Esophagus (tissue), 2 donors: ENCODE measurements around the gene CIC. TPM values are rescaled to one million over a fixed set of nuclear protein-coding genes. Genes with fewer than 3 reads are reported as not detected.

Experiments used
- H3K27ac ChIP-seq, 2 donors: one replicate each; pipeline ENCODE4 v1.5.1; 2013; ENCODE audit warnings: low read depth in 2 of 2, mild to moderate bottlenecking in 2 of 2, inconsistent platforms in 1 of 2, low read length in 1 of 2, moderate library complexity in 1 of 2
- H3K27me3 ChIP-seq, 2 donors: one replicate each; pipeline ENCODE4 v1.6.1; 2013; ENCODE audit warnings: low read length in 2 of 2, control low read depth in 1 of 2, mild to moderate bottlenecking in 1 of 2; ENCODE audit not compliant: insufficient read depth in 2 of 2, control insufficient read depth in 1 of 2
- H3K36me3 ChIP-seq, 2 donors: one replicate each; pipeline ENCODE4 v1.6.1; 2013; ENCODE audit warnings: low read length in 1 of 2; ENCODE audit not compliant: control insufficient read depth in 2 of 2, insufficient read depth in 2 of 2
- H3K4me1 ChIP-seq, 2 donors: one replicate each; pipeline ENCODE4 v1.6.1; 2013; ENCODE audit warnings: low read length in 1 of 2; ENCODE audit not compliant: control insufficient read depth in 2 of 2, insufficient read depth in 2 of 2
- H3K4me3 ChIP-seq, 2 donors: one replicate each; pipeline ENCODE4 v1.5.1; 2013; ENCODE audit warnings: low read length in 2 of 2, mild to moderate bottlenecking in 2 of 2, low read depth in 1 of 2, moderate library complexity in 1 of 2
- H3K9me3 ChIP-seq, 2 donors: one replicate each; pipeline ENCODE4 v1.6.1; 2013; ENCODE audit warnings: mild to moderate bottlenecking in 2 of 2, low read depth in 1 of 2, low read length in 1 of 2, moderate library complexity in 1 of 2; ENCODE audit not compliant: control insufficient read depth in 2 of 2, insufficient read depth in 1 of 2
- WGBS, 2 donors: extraction: QIAGEN DNeasy Blood & Tissue Kit; methylation state at CpG; one replicate each; pipeline ENCODE4 v1.1.7; 2013; 5-methylcytosine and 5-hydroxymethylcytosine counted together
- polyA plus RNA-seq, 2 donors: library from polyadenylated mRNA; stranded (reverse); fragments of 200-250 nt; gene quantifications; one replicate each; pipeline ENCODE4 v1.2.3, GENCODE V29; 2013
- donor health status: healthy with polysubstance abuse.
- donor health status: Bipolar disorder and iron deficiency.

CIC gene
- polyA plus RNA-seq, 2 donors = 20.6 to 35.2 TPM

DNA sequence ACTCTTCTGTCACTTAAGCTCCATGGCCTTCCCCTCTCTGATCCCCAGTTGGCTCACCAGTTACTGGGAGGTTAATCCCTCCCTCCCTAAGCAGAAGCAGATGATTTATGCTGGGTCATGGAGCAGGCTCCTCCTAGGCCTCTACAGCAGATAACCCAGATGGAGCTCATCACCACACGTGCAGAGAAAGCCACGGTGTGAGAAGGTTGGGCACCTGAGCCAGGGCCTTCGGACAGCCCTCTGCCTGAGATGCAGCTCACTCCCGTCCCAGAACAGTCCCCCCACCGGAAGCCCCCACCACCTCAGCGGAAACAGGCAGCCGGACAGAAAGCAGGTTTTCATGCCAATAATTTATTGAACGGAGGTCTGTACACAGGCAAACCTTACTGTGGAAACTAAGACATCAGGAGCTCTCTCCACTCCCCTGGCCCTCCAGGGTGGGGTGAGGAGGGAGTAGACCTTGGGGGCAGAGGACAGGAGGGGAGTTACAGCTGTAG, 39.1 kb upstream of the CIC start:
- no peak overlapping the region for H3K27ac ChIP-seq
- no peaks in the 10 kb centered on the region for H3K9me3 ChIP-seq
- peaks cover 0 to 4% of the 10 kb centered on the region in 2 donors for H3K4me1 ChIP-seq
- no peak overlapping the region for H3K4me3 ChIP-seq
- H3K27me3 ChIP-seq = no peaks in the 10 kb centered on the region
- peaks cover 36 to 61% of the 10 kb centered on the region in 2 donors for H3K36me3 ChIP-seq
- 49 to 53% methylated on average over 8 of the region's 8 CpGs for WGBS, 2 donors

DNA sequence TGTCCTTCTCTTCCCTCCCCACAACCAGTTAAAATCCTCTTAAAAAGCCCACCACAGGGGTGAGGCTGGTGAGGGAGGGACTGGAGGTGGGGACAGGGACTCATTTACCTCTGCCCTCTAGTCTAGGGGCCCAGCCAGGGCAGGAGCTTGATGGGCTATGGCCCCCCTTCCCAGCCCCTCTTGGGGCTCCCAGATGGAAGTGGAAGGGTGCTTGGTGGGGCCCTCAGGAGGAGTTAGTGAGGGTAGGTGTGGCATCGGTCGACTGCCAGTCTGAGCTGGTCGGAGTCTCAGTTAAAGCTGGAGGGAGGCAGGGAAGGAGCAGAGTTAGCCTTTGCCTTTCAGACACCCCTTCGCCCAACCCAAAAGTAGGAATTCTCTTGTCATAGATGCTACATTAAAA, 38.5 kb upstream of the CIC start:
- no peak overlapping the region for H3K27ac ChIP-seq
- 74 to 75% methylated on average over 4 of the region's 4 CpGs for WGBS, 2 donors
- H3K4me1 ChIP-seq = peaks cover 0 to 4% of the 10 kb centered on the region in 2 donors
- no peaks in the 10 kb centered on the region for H3K9me3 ChIP-seq
- no peaks in the 10 kb centered on the region for H3K27me3 ChIP-seq
- H3K36me3 ChIP-seq = peaks cover 36 to 60% of the 10 kb centered on the region in 2 donors
- no peak overlapping the region for H3K4me3 ChIP-seq

DNA sequence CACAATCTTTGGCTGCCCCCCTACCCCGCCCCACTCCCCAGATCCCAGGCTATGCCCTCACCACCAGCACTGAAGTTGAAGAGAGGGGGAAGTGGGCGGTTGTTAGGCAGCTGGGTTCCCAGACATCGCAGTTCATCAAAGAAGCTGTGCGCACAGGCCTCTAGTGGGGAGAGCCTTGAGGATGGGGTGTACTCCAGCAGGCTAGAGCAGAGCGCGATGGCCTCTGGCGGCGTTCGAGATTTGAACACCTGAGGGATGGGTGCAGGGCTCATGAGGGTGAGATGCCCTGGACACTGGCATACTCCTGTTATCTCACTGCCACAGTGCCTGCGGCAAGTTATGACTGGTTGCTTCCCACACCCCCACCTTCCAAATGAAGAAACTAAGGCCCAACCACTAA, 36.6 kb upstream of the CIC start:
- H3K9me3 ChIP-seq = no peaks in the 10 kb centered on the region
- H3K36me3 ChIP-seq = peaks cover 36 to 55% of the 10 kb centered on the region in 2 donors
- H3K27ac ChIP-seq = no peak overlapping the region
- WGBS, 2 donors = 89 to 92% methylated on average over 10 of the region's 10 CpGs
- no peak overlapping the region for H3K4me3 ChIP-seq
- no peaks in the 10 kb centered on the region for H3K27me3 ChIP-seq
- peaks cover 0 to 4% of the 10 kb centered on the region in 2 donors for H3K4me1 ChIP-seq

DNA sequence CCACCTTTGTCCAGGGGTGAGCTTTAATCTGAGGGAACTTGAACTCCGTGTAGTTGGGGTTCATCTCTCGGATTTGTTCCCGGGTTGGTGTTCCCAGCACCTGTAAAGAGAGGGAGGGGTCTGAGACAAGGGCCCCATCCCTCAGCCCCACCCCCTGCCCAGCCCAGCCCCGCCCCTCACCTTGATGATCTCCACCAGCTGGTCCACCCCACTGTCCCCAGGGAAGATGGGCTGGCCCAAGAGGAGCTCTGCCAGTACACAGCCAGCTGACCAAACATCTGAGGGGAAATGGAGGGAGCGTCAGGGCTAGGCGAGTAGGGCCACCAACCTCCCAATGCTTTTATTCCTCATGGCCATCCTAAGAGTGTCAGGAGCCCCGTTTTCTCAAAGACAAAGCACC, 35.9 kb upstream of the CIC start:
- H3K4me3 ChIP-seq = no peak overlapping the region
- WGBS, 2 donors = 63 to 74% methylated on average over 7 of the region's 7 CpGs

DNA sequence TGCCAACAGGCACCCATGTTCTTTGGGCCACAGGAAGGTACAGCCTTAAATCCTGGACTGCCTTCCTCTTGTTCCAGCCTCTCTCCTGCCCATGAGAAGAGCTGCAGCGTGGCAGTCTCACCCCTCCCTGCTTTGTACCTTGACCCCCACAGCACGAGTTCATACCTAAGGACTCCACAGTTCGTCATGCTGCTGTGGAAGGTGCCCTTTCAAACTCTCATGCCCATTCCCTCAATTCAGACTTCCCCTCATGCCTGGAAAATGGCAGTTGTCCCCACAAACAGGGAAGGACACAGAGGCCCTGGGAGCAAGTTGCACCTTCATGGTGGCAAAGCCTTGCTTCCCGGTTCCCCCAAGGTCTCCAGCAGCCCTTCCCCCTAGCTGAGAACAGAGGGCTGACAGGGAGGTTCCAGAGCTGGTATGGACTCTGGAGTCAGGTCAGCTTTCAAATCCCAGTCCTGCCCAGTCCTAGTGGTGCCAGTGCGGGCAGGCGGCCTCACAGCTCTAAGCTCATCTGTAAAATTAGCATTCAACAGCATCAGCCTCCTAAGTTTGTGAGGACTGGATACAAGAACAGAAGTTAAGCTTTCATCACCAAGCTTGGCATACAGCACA, 35.3 kb upstream of the CIC start:
- Histone ChIP-seq H3K4me1 (peaks cover 0 to 4% of the 10 kb centered on the region in 2 donors), H3K27me3 (no peaks in the 10 kb centered on the region), H3K36me3 (peaks cover 36 to 55% of the 10 kb centered on the region in 2 donors), H3K4me3 (no peak overlapping the region), H3K9me3 (no peaks in the 10 kb centered on the region), H3K27ac (no peak overlapping the region)
- WGBS, 2 donors = 80 to 89% methylated on average over 6 of the region's 6 CpGs

More for the DNA sequence above, 35.9 kb upstream of the CIC start:
- H3K27me3 ChIP-seq = no peaks in the 10 kb centered on the region
- H3K36me3 ChIP-seq = peaks cover 36 to 55% of the 10 kb centered on the region in 2 donors
- no peak overlapping the region for H3K27ac ChIP-seq
- H3K9me3 ChIP-seq = no peaks in the 10 kb centered on the region
- H3K4me1 ChIP-seq = peaks cover 0 to 4% of the 10 kb centered on the region in 2 donors

DNA sequence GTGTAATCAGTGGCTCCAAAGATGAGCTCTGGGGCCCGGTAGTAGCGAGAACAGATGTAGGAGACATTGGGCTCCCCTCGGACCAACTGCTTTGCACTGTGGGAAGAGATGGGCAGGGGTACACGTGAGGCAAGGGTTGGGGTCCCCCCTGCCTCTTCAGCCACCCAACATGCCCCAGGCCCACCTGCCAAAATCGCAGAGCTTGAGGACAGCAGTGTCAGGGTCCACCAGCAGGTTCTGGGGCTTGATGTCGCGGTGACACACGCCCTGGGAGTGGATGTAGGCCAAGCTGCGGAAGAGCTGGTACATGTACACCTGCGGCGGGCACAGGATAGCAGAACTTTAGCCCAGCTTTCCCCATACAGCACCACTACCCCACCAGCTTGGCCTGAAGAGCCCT, 34.7 kb upstream of the CIC start:
- Histone ChIP-seq H3K4me3 (no peak overlapping the region), H3K27me3 (no peaks in the 10 kb centered on the region), H3K27ac (no peak overlapping the region), H3K36me3 (peaks cover 36 to 50% of the 10 kb centered on the region in 2 donors), H3K9me3 (no peaks in the 10 kb centered on the region), H3K4me1 (peaks cover 0 to 4% of the 10 kb centered on the region in 2 donors)
- 94% methylated on average over 11 of the region's 11 CpGs for WGBS, 2 donors

DNA sequence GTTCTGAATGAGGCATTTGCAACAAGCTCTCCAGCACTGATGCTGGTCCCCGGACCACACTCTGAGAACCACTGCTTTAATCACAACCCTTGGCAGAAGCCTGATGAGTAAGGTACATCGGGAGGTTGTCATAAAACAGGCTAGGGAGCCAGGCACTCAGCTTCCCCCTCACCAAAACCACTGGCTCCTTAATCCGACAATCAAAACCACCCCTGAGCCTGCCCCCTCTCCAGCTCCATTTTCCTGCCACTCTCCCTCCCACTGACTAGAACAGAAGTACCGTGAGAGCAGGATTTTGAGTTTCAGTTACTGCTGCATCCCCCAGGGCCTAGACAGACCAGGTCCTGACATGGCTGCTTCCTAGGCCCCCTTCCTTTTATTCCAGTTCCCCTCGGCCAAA, 33.9 kb upstream of the CIC start:
- no peak overlapping the region for H3K27ac ChIP-seq
- no peaks in the 10 kb centered on the region for H3K9me3 ChIP-seq
- peaks cover 3 to 4% of the 10 kb centered on the region in 2 donors for H3K4me1 ChIP-seq
- 85 to 94% methylated on average over 5 of the region's 5 CpGs for WGBS, 2 donors
- H3K36me3 ChIP-seq = peaks cover 31 to 45% of the 10 kb centered on the region in 2 donors
- H3K27me3 ChIP-seq = no peaks in the 10 kb centered on the region
- no peak overlapping the region for H3K4me3 ChIP-seq

DNA sequence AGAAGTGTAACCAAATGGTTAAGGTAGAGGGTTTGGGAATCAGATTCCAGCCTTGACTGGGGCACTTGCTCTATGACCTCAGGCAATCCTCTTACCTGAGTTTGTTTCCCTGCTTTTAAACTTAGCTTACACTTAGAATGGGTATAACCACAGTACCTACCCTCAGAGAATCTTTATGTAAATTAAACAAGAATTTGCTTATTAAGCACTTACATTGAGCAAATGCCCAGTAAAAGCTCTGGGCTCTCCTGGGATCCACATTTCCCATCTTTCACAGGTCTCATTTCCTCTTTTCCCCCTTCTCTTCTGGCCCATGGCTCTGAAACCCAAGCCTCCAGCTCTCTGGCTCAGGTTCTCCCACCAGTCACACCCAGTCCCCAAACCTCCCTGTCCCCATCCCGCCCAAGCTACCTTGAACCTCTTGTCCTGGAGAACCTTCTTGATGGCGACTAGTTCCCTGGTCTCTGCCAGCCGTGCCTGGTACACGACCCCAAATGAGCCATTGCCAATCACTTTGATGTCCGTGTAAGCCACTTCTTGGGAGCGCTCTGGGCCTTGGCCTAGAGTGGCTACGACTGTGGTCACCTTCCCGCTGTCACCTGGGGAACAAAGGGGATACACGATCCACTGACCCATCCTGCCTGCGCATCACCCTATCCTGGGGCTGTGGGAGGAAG, 29.4 kb upstream of the CIC start:
- Histone ChIP-seq H3K36me3 (peaks cover 11 to 20% of the 10 kb centered on the region in 2 donors), H3K27me3 (no peaks in the 10 kb centered on the region), H3K4me3 (no peak overlapping the region), H3K9me3 (no peaks in the 10 kb centered on the region), H3K27ac (no peak overlapping the region), H3K4me1 (peaks cover 0 to 3% of the 10 kb centered on the region in 2 donors)
- 85 to 86% methylated on average over 10 of the region's 10 CpGs for WGBS, 2 donors

DNA sequence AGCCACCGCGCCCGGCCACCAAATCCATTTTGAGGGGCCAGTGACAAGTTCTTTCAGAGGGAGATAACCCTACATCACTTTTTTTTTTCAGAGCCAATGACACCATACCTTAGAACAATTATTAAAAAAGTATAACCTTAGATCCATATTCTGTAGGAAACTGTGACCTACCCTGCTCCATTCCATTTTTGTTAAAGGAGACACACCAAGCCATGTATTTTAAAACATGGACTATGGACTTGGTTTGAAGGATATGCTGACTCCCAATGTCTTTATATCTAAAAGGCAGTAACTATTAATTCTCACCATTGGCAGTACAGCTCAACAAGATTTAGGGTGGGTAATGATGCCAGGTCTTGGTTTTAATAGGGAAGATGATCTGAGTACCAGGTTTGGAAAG, 27.8 kb upstream of the CIC start:
- no peaks in the 10 kb centered on the region for H3K9me3 ChIP-seq
- no peak overlapping the region for H3K27ac ChIP-seq
- H3K27me3 ChIP-seq = no peaks in the 10 kb centered on the region
- peaks cover 0 to 5% of the 10 kb centered on the region in 2 donors for H3K4me1 ChIP-seq
- H3K4me3 ChIP-seq = peak overlapping the region in 1 of 2 donors; percentile 96
- H3K36me3 ChIP-seq = peaks cover 7% of the 10 kb centered on the region in 2 donors
- 97 to 98% methylated on average over 3 of the region's 3 CpGs for WGBS, 2 donors
